Esophagus squamous epithelium (tissue), 5 donors: ENCODE results near the gene NAV2. TPM values are rescaled to one million over a fixed set of nuclear protein-coding genes. Genes with fewer than 3 reads are reported as not detected.

Source experiments
- DNase-seq: peaks from one replicate; lab custom pipeline; 2025; lab: John Stamatoyannopoulos, UW
- H3K27ac ChIP-seq, 4 donors: fragments of 200-600 bp; sonication (generic); one replicate each; pipeline ENCODE4 v1.5.1; 2016 to 2019; ENCODE audit warnings: mild to moderate bottlenecking in 1 of 4
- H3K27me3 ChIP-seq, 4 donors: fragments of 200-600 bp; sonication (generic); 1 replicate in 3 of 4; 2 replicates in 1 of 4; pipeline versions ENCODE4 v1.5.1 to v1.6.0; 2017 to 2021; ENCODE audit warnings: antibody characterized with exemption in 1 of 4
- H3K36me3 ChIP-seq, 3 donors: fragments of 200-600 bp; sonication (generic); one replicate each; pipeline ENCODE4 v1.5.1; 2016 to 2019
- H3K4me1 ChIP-seq, 3 donors: fragments of 200-600 bp; sonication (generic); one replicate each; pipeline ENCODE4 v1.5.1; 2017 to 2019
- H3K4me3 ChIP-seq, 4 donors: fragments of 200-600 bp; sonication (generic); 1 replicate in 3 of 4; 2 replicates in 1 of 4; pipeline ENCODE4 v1.5.1; 2016 to 2019; ENCODE audit warnings: mild to moderate bottlenecking in 2 of 4, moderate library complexity in 1 of 4
- H3K9me3 ChIP-seq, 3 donors: fragments of 200-600 bp; sonication (generic); one replicate each; pipeline ENCODE4 v1.5.1; 2016 to 2019
- POLR2A ChIP-seq, 4 donors: fragments of 450-650 bp; IDR thresholded peaks; one replicate each; pipeline ENCODE4 v1.6.1; 2017; ENCODE audit warnings: antibody characterized with exemption in 4 of 4, mild to moderate bottlenecking in 4 of 4, moderate library complexity in 3 of 4
- WGBS, 2 donors: methylation state at CpG; one replicate each; pipeline ENCODE4 v1.1.5; 2018; 5-methylcytosine and 5-hydroxymethylcytosine counted together
- intact Hi-C: fragments of 100-400 bp; cut with DNase I; formaldehyde crosslinking; loops from one replicate; pipeline ENCODE4 v1.15.0; 2022
- total RNA-seq, 4 donors: library from RNA; depleted of rRNA; stranded (reverse); fragments of >200 nt; gene quantifications; one replicate each; pipeline ENCODE4 v1.1.0, GENCODE V29; 2016
- TF ChIP-seq, protein P1 (sequence below), 6 experiments: fragments of 450-650 bp in 4 of 6; fragments of 200-600 bp in 2 of 6; sonication (generic) in 2 of 6; IDR thresholded peaks; one replicate each; pipeline ENCODE4 v1.5.1; 2016 to 2019; ENCODE audit warnings: antibody characterized with exemption in 6 of 6, mild to moderate bottlenecking in 4 of 6, moderate library complexity in 4 of 6
- donor health status: DM: yes; HTN: yes; CAD: no.

NAV2 gene
- total RNA-seq, 4 donors from 2014 or later = 4.9 to 19.1 (median 14.6) TPM

- H3K9me3 ChIP-seq = no peaks in the 10 kb centered on the region
- peaks cover 16 to 87% (median 32%) of the 10 kb centered on the region in 3 donors for H3K4me1 ChIP-seq
- 61 to 85% methylated on average over 3 of the region's 3 CpGs for WGBS, 2 donors
- H3K36me3 ChIP-seq = no peaks in the 10 kb centered on the region
- no peak overlapping the region for H3K4me3 ChIP-seq
- no peaks in the 10 kb centered on the region for H3K27me3 ChIP-seq
- DNase-seq = no peak
- intact Hi-C loops = no loop called here
- H3K27ac ChIP-seq = no peak overlapping the region
- TF ChIP-seq, protein P1, sequence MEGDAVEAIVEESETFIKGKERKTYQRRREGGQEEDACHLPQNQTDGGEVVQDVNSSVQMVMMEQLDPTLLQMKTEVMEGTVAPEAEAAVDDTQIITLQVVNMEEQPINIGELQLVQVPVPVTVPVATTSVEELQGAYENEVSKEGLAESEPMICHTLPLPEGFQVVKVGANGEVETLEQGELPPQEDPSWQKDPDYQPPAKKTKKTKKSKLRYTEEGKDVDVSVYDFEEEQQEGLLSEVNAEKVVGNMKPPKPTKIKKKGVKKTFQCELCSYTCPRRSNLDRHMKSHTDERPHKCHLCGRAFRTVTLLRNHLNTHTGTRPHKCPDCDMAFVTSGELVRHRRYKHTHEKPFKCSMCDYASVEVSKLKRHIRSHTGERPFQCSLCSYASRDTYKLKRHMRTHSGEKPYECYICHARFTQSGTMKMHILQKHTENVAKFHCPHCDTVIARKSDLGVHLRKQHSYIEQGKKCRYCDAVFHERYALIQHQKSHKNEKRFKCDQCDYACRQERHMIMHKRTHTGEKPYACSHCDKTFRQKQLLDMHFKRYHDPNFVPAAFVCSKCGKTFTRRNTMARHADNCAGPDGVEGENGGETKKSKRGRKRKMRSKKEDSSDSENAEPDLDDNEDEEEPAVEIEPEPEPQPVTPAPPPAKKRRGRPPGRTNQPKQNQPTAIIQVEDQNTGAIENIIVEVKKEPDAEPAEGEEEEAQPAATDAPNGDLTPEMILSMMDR (IDR thresholded peaks at IDR 0.05) = no peak
Measured at GRCh38 chr11:20029193-20029592, 316.6 kb downstream of the NAV2 start.

- DNase-seq = no peak
- no peaks in the 10 kb centered on the region for H3K9me3 ChIP-seq
- no peak overlapping the region for H3K27ac ChIP-seq
- H3K36me3 ChIP-seq = peaks cover 0 to under 1% (median 0%) of the 10 kb centered on the region in 3 donors
- intact Hi-C loops = no loop called here
- no peaks in the 10 kb centered on the region for H3K27me3 ChIP-seq
- no peak overlapping the region for H3K4me3 ChIP-seq
- 77 to 89% methylated on average over 1 of the region's 1 CpG for WGBS, 2 donors
- peaks cover 13 to 85% (median 26%) of the 10 kb centered on the region in 3 donors for H3K4me1 ChIP-seq
- no peak for TF ChIP-seq POLR2A (IDR thresholded peaks at IDR 0.05)
- TF ChIP-seq, protein P1 (IDR thresholded peaks at IDR 0.05) = no peak
Measured at GRCh38 chr11:20030472-20030871, 317.8 kb downstream of the NAV2 start.

DNA sequence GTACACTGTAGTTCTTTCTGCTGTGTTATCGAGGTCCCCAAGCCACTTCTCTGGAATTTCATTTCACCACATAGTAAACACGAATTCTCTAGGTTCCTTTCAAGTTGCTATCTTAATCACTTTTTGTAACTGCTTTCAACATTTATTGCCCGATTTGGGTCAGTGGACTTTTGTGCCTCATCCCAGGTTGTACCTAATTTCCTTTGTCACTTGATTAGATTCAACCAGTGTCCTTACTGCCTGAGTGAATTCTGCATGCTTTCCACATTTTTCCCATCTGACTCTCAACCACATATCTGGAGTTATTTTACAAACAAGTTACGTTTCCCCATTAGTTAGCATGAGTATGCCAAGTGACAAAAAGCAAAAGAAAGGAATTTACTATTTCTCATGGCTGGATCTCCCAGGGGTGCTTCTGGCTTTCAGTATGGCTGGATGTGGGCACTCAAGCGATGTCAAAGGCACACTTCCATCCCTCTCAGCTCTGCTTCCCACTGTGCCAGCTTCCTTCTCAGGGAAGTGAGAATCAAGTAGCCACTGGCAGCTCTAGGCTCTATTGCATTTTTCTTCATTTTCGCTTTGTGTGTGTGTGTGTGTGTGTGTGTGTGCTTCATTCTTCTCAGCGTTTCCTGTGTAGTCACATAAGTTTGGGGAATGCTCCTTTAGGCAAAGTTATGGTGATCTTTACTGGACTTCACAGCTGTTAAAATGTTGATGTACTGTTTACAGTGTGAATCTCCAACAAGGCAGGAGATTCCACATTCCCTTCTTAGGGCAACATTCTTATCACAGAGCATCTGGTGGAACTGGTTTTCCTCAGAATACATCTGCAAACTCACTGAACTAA is 318.7 kb downstream of the NAV2 start:
- H3K27me3 ChIP-seq = no peaks in the 10 kb centered on the region
- 48 to 57% methylated on average over 7 of the region's 7 CpGs for WGBS, 2 donors
- TF ChIP-seq POLR2A (IDR thresholded peaks at IDR 0.05) = no peak
- TF ChIP-seq, protein P1 (IDR thresholded peaks at IDR 0.05) = no peak
- no peak overlapping the region for H3K4me3 ChIP-seq
- intact Hi-C loops = no loop called here
- H3K4me1 ChIP-seq = peaks cover 11 to 84% (median 26%) of the 10 kb centered on the region in 3 donors
- peak overlapping the region in 3 of 4 donors; percentile 28 to 49 (median 31) for H3K27ac ChIP-seq
- H3K36me3 ChIP-seq = peaks cover 0 to 10% (median 0%) of the 10 kb centered on the region in 3 donors
- H3K9me3 ChIP-seq = no peaks in the 10 kb centered on the region
- no peak for DNase-seq

- peak overlapping the region in 3 of 4 donors; percentile 31 to 51 (median 49) for H3K27ac ChIP-seq
- TF ChIP-seq POLR2A (IDR thresholded peaks at IDR 0.05) = no peak
- TF ChIP-seq, protein P1 (IDR thresholded peaks at IDR 0.05) = no peak
- 60 to 78% methylated on average over 5 of the region's 5 CpGs for WGBS, 2 donors
- intact Hi-C loops = no loop called here
- peaks cover 6 to 76% (median 22%) of the 10 kb centered on the region in 3 donors for H3K4me1 ChIP-seq
- H3K9me3 ChIP-seq = no peaks in the 10 kb centered on the region
- H3K36me3 ChIP-seq = peaks cover 0 to 17% (median 0%) of the 10 kb centered on the region in 3 donors
- DNase-seq = no peak
- no peak overlapping the region for H3K4me3 ChIP-seq
- H3K27me3 ChIP-seq = no peaks in the 10 kb centered on the region
Measured at GRCh38 chr11:20032127-20032526, 319.5 kb downstream of the NAV2 start.

GRCh38 chr11:20032577-20033260 is 320.1 kb downstream of the NAV2 start:
- WGBS, 2 donors = 40 to 53% methylated on average over 7 of the region's 7 CpGs
- H3K4me1 ChIP-seq = peaks cover under 1 to 70% (median 16%) of the 10 kb centered on the region in 3 donors
- intact Hi-C loops = no loop called here
- H3K27me3 ChIP-seq = no peaks in the 10 kb centered on the region
- peaks cover 0 to 23% (median 0%) of the 10 kb centered on the region in 3 donors for H3K36me3 ChIP-seq
- H3K4me3 ChIP-seq = no peak overlapping the region
- peak overlapping the region in 1 of 4 donors; percentile 51 for H3K27ac ChIP-seq
- no peaks in the 10 kb centered on the region for H3K9me3 ChIP-seq
- no peak for TF ChIP-seq POLR2A (IDR thresholded peaks at IDR 0.05)
- TF ChIP-seq, protein P1 (IDR thresholded peaks at IDR 0.05) = no peak
- DNase-seq = no peak
